SK-N-MC (cell line): ENCODE results near the gene CDC20B.

ENCODE experiments used
- DNase-seq: peaks from one replicate; pipeline ENCODE4 v3.0.0-alpha.2; 2011; ENCODE audit warnings: low read depth, low spot score
- H3K27ac ChIP-seq: fragments of 200-600 bp; sonication (generic); 2 replicates; pipeline ENCODE4 v1.5.1; 2016; ENCODE audit warnings: mixed run types
- H3K36me3 ChIP-seq: fragments of 200-600 bp; sonication (generic); 2 replicates; pipeline ENCODE4 v1.6.1; 2017; ENCODE audit warnings: antibody characterized with exemption, low read length, mixed read lengths; ENCODE audit not compliant: insufficient read depth
- H3K4me3 ChIP-seq: fragments of 200-600 bp; sonication (generic); 2 replicates; pipeline ENCODE4 v1.5.1; 2016
- H3K9ac ChIP-seq: fragments of 200-600 bp; sonication (generic); 2 replicates; pipeline ENCODE4 v1.8.0; 2017; ENCODE audit warnings: mixed run types, mixed read lengths; ENCODE audit not compliant: insufficient read length
- H3K9me3 ChIP-seq: fragments of 200-600 bp; sonication (generic); 2 replicates; pipeline ENCODE4 v1.6.1; 2017; ENCODE audit warnings: low read depth, mild to moderate bottlenecking, antibody characterized with exemption, low read length, moderate library complexity, mixed read lengths
- EZH2 ChIP-seq: fragments of 200-600 bp; sonication (generic); IDR thresholded peaks from one replicate; pipeline ENCODE4 v1.6.1; 2017; ENCODE audit warnings: antibody characterized with exemption
- FOXP2 ChIP-seq: optimal IDR thresholded peaks from 2 replicates; pipeline ENCODE3; 2011; ENCODE audit warnings: mild to moderate bottlenecking, moderate library complexity; ENCODE audit not compliant: insufficient read depth; ENCODE audit errors: extremely low read length, control extremely low read depth
- POLR2AphosphoS5 ChIP-seq: IDR thresholded peaks from 2 replicates; pipeline ENCODE4 v1.6.1; 2012; ENCODE audit warnings: mild to moderate bottlenecking, low read depth, low read length, borderline replicate concordance

Gene CDC20B

GRCh38 chr5:55172051-55172899, 702 bp downstream of the CDC20B start:
- DNase-seq = peak; percentile 77
- H3K9ac ChIP-seq = no peak overlapping the region
- H3K36me3 ChIP-seq = no peaks in the 10 kb centered on the region
- H3K27ac ChIP-seq = no peak overlapping the region
- H3K4me3 ChIP-seq = peak overlapping the region; percentile 83
- TF ChIP-seq EZH2 (no peak), POLR2AphosphoS5 (no peak), FOXP2 (no peak)
- no peaks in the 10 kb centered on the region for H3K9me3 ChIP-seq

- no peak overlapping the region for H3K4me3 ChIP-seq
- no peaks in the 10 kb centered on the region for H3K9me3 ChIP-seq
- TF ChIP-seq EZH2 (no peak), FOXP2 (no peak)
- no peak overlapping the region for H3K27ac ChIP-seq
- DNase-seq = no peak
- no peak overlapping the region for H3K9ac ChIP-seq
- H3K36me3 ChIP-seq = peaks cover under 1% of the 10 kb centered on the region; the same call in 1 of the 2 replicates
These were observed 1.5 kb downstream of the CDC20B start for GRCh38 chr5:55171471-55171870.

GRCh38 chr5:55162666-55163065, 10.3 kb downstream of the CDC20B start:
- H3K27ac ChIP-seq = no peak overlapping the region
- H3K9ac ChIP-seq = no peak overlapping the region
- no peaks in the 10 kb centered on the region for H3K9me3 ChIP-seq
- H3K36me3 ChIP-seq = peaks cover 49% of the 10 kb centered on the region
- H3K4me3 ChIP-seq = no peak overlapping the region
- TF ChIP-seq FOXP2 = no peak
- no peak for TF ChIP-seq EZH2
- no peak for TF ChIP-seq POLR2AphosphoS5
- no peak for DNase-seq

- peak; percentile 82 for DNase-seq
- Histone ChIP-seq H3K9me3 (no peaks in the 10 kb centered on the region), H3K9ac (peak overlapping the region; percentile 94), H3K4me3 (peak overlapping the region; percentile 77), H3K27ac (peak overlapping the region; percentile 93), H3K36me3 (peaks cover 42% of the 10 kb centered on the region)
- TF ChIP-seq FOXP2 = no peak
- TF ChIP-seq POLR2AphosphoS5 = peak; percentile 87
These were observed 12.3 kb downstream of the CDC20B start for GRCh38 chr5:55160493-55161209.

GRCh38 chr5:55159763-55160492, 13.0 kb downstream of the CDC20B start, which contains the start of gene GPX8:
TSS of gene GPX8 (plus strand) at chr5:55160171. CDS start at chr5:55160193, 22 bp downstream.
- peak within 1 kb of the TSS; percentile 94 for H3K9ac ChIP-seq
- no peaks in the 10 kb centered on the region for H3K9me3 ChIP-seq
- H3K36me3 ChIP-seq = peaks cover 35% of the 10 kb centered on the region
- DNase-seq = peak; percentile 81
- H3K27ac ChIP-seq = peak within 1 kb of the TSS; percentile 93
- peak within 1 kb of the TSS; percentile 77 for H3K4me3 ChIP-seq
- peak; percentile 75 for TF ChIP-seq POLR2AphosphoS5
- TF ChIP-seq FOXP2 = no peak

- no peak overlapping the region for H3K27ac ChIP-seq
- TF ChIP-seq POLR2AphosphoS5 (no peak), EZH2 (no peak), FOXP2 (no peak)
- no peak for DNase-seq
These were observed 18.1 kb downstream of the CDC20B start for GRCh38 chr5:55154873-55155272.

GRCh38 chr5:55151923-55152842, 20.8 kb downstream of the CDC20B start:
- no peak overlapping the region for H3K4me3 ChIP-seq
- no peak for DNase-seq
- H3K27ac ChIP-seq = no peak overlapping the region
- H3K9me3 ChIP-seq = no peaks in the 10 kb centered on the region
- H3K36me3 ChIP-seq = no peaks in the 10 kb centered on the region
- TF ChIP-seq FOXP2 (no peak), EZH2 (no peak), POLR2AphosphoS5 (no peak)
- no peak overlapping the region for H3K9ac ChIP-seq

More at GRCh38 chr5:55154873-55155272, 18.1 kb downstream of the CDC20B start:
- H3K4me3 ChIP-seq = no peak overlapping the region
- no peaks in the 10 kb centered on the region for H3K36me3 ChIP-seq
- no peaks in the 10 kb centered on the region for H3K9me3 ChIP-seq
- H3K9ac ChIP-seq = no peak overlapping the region
